MG63 (cell line): ENCODE measurements around the gene DNM3. TPM values are rescaled to one million over a fixed set of nuclear protein-coding genes. Genes with fewer than 3 reads are reported as not detected.
A peak's percentile ranks its signal among the peaks of the same experiment; 100 is the strongest.
"Not testable (repeated sequence)": the region's sequence is repeated elsewhere in the genome, so short reads cannot be mapped to it uniquely, and the experiment has no call there.

ENCODE experiments used
- DNase-seq: peaks from one replicate; pipeline ENCODE4 v3.0.0-alpha.2; 2020
- H3K27me3 ChIP-seq: fragments of 250-450 bp; sonication (Bioruptor Pico); 2 replicates; pipeline ENCODE4 v1.5.1; 2020; ENCODE audit warnings: mild to moderate bottlenecking, moderate library complexity
- H3K36me3 ChIP-seq: fragments of 250-450 bp; sonication (Bioruptor Pico); 2 replicates; pipeline ENCODE4 v1.5.1; 2020; ENCODE audit warnings: mild to moderate bottlenecking, moderate library complexity
- H3K4me3 ChIP-seq: fragments of 250-450 bp; sonication (Bioruptor Pico); 2 replicates; pipeline ENCODE4 v1.5.1; 2020; ENCODE audit warnings: mild to moderate bottlenecking, moderate library complexity
- H3K9me3 ChIP-seq: fragments of 250-450 bp; sonication (Bioruptor Pico); 2 replicates; pipeline ENCODE4 v1.5.1; 2020; ENCODE audit warnings: mild to moderate bottlenecking, moderate library complexity
- total RNA-seq: library from RNA; depleted of rRNA; stranded (reverse); fragments of >200 nt; shearing (Covaris generic); gene quantifications from 2 replicates; pipeline ENCODE4 v1.2.3, GENCODE V29; 2014; ENCODE audit warnings: low replicate concordance; rRNA removed

Gene DNM3
- total RNA-seq: 0.10 TPM in 1 of 2 replicates, not detected in the other

- peak; percentile 74 for DNase-seq
- Histone ChIP-seq H3K9me3 (0 out of 2 replicates have a peak, but pooled peaks cover 3% of the 10 kb centered on the region), H3K4me3 (peak within 1 kb of the TSS; percentile 54), H3K36me3 (no peaks in the 10 kb centered on the region), H3K27me3 (peaks cover 18% of the 10 kb centered on the region)
These were observed at the start of gene DNM3 for GRCh38 chr1:171841050-171841910. DNM3 (plus strand) TSS chr1:171841498; CDS start chr1:171841657, 159 bp downstream.

DNA sequence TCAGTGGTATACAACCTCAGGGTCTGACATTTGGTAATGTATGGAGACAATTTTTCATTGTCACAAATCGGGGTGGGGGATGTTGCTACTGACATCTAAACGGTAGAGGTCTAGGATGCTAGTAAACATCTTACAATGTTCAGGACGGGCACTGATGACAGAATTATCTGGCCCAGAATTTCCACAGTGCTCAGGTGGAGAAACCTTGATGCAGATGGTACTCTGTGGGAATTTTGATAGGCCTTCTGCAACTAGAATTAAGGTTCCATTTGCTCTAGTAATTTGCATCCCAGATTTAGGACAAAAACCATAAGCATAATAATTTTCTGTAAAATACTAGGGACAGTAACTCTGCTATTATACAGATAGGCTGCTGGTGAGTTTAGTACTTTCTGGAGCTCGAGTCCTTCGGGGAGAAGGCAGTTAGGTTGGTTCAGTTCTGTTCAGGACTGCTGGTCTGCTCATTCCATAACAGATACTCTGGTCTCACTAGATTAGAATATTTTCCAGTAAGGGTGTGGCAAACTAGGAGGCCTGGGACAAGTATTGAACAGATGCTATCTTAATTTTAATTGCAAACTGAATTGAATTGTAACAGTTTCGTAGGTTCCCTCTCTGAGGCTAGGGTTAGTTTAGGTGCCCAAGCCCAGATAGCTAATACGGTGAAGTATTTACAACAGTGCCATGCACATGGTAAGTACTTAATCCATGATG is 48.5 kb upstream of the DNM3 start:
- DNase-seq: no peak
- no peak overlapping the region for H3K4me3 ChIP-seq
- peaks cover 94% of the 10 kb centered on the region for H3K36me3 ChIP-seq
- H3K9me3 ChIP-seq: no peaks in the 10 kb centered on the region
- no peaks in the 10 kb centered on the region for H3K27me3 ChIP-seq

GRCh38 chr1:171793636-171794035 is 47.7 kb upstream of the DNM3 start:
- Histone ChIP-seq H3K4me3 (no peak overlapping the region), H3K36me3 (peaks cover 87% of the 10 kb centered on the region)
- no peak for DNase-seq

GRCh38 chr1:171794085-171794484 is 47.2 kb upstream of the DNM3 start:
- Histone ChIP-seq H3K27me3 (no peaks in the 10 kb centered on the region), H3K36me3 (peaks cover 87% of the 10 kb centered on the region), H3K9me3 (no peaks in the 10 kb centered on the region), H3K4me3 (no peak overlapping the region)
- peak; percentile 55 for DNase-seq

More at GRCh38 chr1:171793636-171794035, 47.7 kb upstream of the DNM3 start:
- no peaks in the 10 kb centered on the region for H3K27me3 ChIP-seq
- no peaks in the 10 kb centered on the region for H3K9me3 ChIP-seq

GRCh38 chr1:171796592-171796991 is 44.7 kb upstream of the DNM3 start:
- DNase-seq: no peak
- Histone ChIP-seq H3K9me3 (no peaks in the 10 kb centered on the region), H3K27me3 (no peaks in the 10 kb centered on the region), H3K4me3 (no peak overlapping the region), H3K36me3 (peaks cover 64% of the 10 kb centered on the region)

GRCh38 chr1:171798311-171798710 is 43.0 kb upstream of the DNM3 start:
- H3K27me3 ChIP-seq: no peaks in the 10 kb centered on the region
- peaks cover 46% of the 10 kb centered on the region for H3K36me3 ChIP-seq
- no peak for DNase-seq
- no peaks in the 10 kb centered on the region for H3K9me3 ChIP-seq
- H3K4me3 ChIP-seq: no peak overlapping the region

GRCh38 chr1:171798765-171799164 is 42.5 kb upstream of the DNM3 start:
- peaks cover 42% of the 10 kb centered on the region for H3K36me3 ChIP-seq
- no peak overlapping the region for H3K4me3 ChIP-seq
- DNase-seq: no peak
- no peaks in the 10 kb centered on the region for H3K27me3 ChIP-seq
- H3K9me3 ChIP-seq: no peaks in the 10 kb centered on the region

DNA sequence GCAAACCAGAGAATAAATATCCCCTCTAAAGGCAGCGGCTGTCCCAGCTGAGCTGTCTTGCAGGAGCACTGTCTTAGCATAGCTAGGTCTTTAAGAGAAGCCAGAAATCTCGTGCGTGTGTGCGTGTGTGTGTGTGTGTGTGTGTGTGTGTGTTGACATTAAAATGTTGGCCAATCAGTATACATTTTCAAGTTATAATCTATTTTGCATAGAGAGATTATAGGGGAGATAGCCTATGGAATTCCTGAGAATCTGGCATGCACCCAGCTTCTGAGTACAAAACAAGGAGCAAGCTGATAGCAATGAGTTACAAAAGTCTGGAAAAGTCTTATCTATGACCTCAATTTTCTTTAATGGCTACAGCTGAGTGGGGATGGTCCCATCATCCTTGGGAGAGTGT is 42.1 kb upstream of the DNM3 start:
- H3K9me3 ChIP-seq: no peaks in the 10 kb centered on the region
- H3K36me3 ChIP-seq: peaks cover 38% of the 10 kb centered on the region
- no peak overlapping the region for H3K4me3 ChIP-seq
- no peak for DNase-seq
- H3K27me3 ChIP-seq: no peaks in the 10 kb centered on the region

- H3K27me3 ChIP-seq, DNase-seq, H3K9me3 ChIP-seq, H3K4me3 ChIP-seq: not testable (repeated sequence)
- H3K36me3 ChIP-seq: peaks cover 33% of the 10 kb centered on the region
These were observed 41.6 kb upstream of the DNM3 start for GRCh38 chr1:171799698-171800097.

DNA sequence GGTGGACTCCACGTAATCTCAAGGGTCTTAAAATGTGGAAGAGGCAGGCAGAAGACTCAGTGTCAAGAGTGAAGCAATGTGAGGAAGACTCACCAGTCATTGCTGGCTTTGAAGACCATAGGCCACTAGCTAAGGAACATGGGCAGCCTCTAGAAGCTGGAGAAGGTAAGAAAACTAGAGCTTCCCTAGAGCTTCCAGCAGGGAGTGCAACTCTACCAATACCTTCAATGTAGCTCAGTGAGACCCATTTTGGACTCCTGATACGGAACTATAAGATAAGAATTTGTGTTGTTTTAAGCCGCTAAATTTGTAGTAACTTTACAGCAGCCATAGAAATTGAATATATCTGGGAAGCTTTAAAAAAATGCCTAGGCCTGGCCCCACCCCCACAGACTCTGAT is 41.0 kb upstream of the DNM3 start:
- Histone ChIP-seq H3K9me3 (no peaks in the 10 kb centered on the region), H3K36me3 (peaks cover 26% of the 10 kb centered on the region), H3K27me3 (no peaks in the 10 kb centered on the region), H3K4me3 (no peak overlapping the region)
- DNase-seq: no peak

GRCh38 chr1:171800851-171801250 is 40.4 kb upstream of the DNM3 start:
- no peaks in the 10 kb centered on the region for H3K27me3 ChIP-seq
- DNase-seq: no peak
- H3K36me3 ChIP-seq: peaks cover 21% of the 10 kb centered on the region
- H3K4me3 ChIP-seq: no peak overlapping the region
- no peaks in the 10 kb centered on the region for H3K9me3 ChIP-seq

- no peak for DNase-seq
- peaks cover 16% of the 10 kb centered on the region for H3K36me3 ChIP-seq
- H3K27me3 ChIP-seq: no peaks in the 10 kb centered on the region
- no peak overlapping the region for H3K4me3 ChIP-seq
- no peaks in the 10 kb centered on the region for H3K9me3 ChIP-seq
These were observed 39.8 kb upstream of the DNM3 start for GRCh38 chr1:171801487-171801891.

GRCh38 chr1:171802207-171802606 is 39.1 kb upstream of the DNM3 start:
- Histone ChIP-seq H3K36me3 (peaks cover 10% of the 10 kb centered on the region), H3K9me3 (no peaks in the 10 kb centered on the region), H3K27me3 (no peaks in the 10 kb centered on the region), H3K4me3 (no peak overlapping the region)
- no peak for DNase-seq

DNA sequence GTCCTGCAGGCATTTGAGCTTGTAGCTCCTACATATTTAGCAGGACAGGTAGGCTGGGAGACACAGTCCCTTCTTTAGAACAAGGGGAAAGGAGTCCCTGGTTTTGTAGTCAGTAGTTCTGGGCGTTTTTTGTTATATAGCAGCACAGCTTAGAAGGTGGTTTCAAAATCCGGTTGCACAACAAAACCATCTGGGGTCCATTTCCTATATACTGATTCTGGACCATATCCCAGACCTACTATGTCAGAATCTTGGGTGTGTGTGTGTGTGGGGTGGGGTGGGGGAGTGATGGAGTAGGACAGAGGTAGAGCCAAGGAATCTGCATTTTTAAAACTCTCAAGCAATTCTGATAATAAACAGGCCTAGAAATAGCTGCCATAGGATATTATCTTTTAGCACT is 38.3 kb upstream of the DNM3 start:
- DNase-seq: no peak
- Histone ChIP-seq H3K36me3 (peaks cover 4% of the 10 kb centered on the region), H3K27me3 (no peaks in the 10 kb centered on the region), H3K9me3 (no peaks in the 10 kb centered on the region), H3K4me3 (no peak overlapping the region)

GRCh38 chr1:171803461-171804022 is 37.8 kb upstream of the DNM3 start:
- H3K4me3 ChIP-seq: no peak overlapping the region
- H3K27me3 ChIP-seq: no peaks in the 10 kb centered on the region
- H3K9me3 ChIP-seq: no peaks in the 10 kb centered on the region
- peaks cover 4% of the 10 kb centered on the region for H3K36me3 ChIP-seq
- no peak for DNase-seq

- DNase-seq: no peak
- Histone ChIP-seq H3K9me3 (no peaks in the 10 kb centered on the region), H3K27me3 (no peaks in the 10 kb centered on the region), H3K4me3 (peak overlapping the region; percentile 16; the same call in 1 of the 2 replicates), H3K36me3 (no peaks in the 10 kb centered on the region; the same call in 1 of the 2 replicates)
These were observed 35.7 kb upstream of the DNM3 start for GRCh38 chr1:171805395-171806115.

- no peak for DNase-seq
- Histone ChIP-seq H3K9me3 (no peaks in the 10 kb centered on the region), H3K27me3 (no peaks in the 10 kb centered on the region), H3K36me3 (no peaks in the 10 kb centered on the region), H3K4me3 (no peak overlapping the region)
These were observed 33.7 kb upstream of the DNM3 start for GRCh38 chr1:171807556-171807955.
